Measurements from ENCODE around the gene MSH5.

DNA sequence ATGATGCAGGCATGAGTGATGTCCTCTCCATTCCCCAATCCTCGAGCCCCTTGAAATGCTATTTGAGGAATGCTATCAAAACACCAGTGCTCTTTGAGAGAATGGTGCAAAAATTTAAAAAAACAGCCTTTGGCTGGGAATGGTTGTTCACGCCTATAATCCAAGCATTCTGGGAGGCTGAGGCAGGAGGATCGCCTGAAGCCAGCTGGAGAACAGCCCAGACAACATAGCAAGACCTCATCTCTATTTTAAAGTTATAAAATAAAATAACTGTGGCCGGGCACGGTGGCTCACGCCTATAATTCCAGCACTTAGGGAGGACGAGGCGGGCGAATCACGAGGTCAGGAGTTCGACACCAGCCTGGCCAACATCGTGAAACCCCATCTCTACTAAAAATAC is 60.0 kb downstream of the MSH5 start:
- TF ChIP-seq, protein P1, sequence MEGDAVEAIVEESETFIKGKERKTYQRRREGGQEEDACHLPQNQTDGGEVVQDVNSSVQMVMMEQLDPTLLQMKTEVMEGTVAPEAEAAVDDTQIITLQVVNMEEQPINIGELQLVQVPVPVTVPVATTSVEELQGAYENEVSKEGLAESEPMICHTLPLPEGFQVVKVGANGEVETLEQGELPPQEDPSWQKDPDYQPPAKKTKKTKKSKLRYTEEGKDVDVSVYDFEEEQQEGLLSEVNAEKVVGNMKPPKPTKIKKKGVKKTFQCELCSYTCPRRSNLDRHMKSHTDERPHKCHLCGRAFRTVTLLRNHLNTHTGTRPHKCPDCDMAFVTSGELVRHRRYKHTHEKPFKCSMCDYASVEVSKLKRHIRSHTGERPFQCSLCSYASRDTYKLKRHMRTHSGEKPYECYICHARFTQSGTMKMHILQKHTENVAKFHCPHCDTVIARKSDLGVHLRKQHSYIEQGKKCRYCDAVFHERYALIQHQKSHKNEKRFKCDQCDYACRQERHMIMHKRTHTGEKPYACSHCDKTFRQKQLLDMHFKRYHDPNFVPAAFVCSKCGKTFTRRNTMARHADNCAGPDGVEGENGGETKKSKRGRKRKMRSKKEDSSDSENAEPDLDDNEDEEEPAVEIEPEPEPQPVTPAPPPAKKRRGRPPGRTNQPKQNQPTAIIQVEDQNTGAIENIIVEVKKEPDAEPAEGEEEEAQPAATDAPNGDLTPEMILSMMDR (IDR thresholded peaks at IDR 0.05; ENCODE audit: insufficient read depth, low read length, poor library complexity, severe bottlenecking) = no peak
- TF ChIP-seq EZH2phosphoT487 (conservative IDR thresholded peaks at IDR 0.05; ENCODE audit: low read length) = no peak

All from SU-DHL-6 (cell line).